Measurements from ENCODE around the gene MDFI.

- TF ChIP-seq EZH2 (IDR thresholded peaks at IDR 0.05; ENCODE audit: low read length, unreplicated experiment) (no peak), CTCF (conservative IDR thresholded peaks at IDR 0.05; ENCODE audit: low read depth, low read length) (no peak), EZH2phosphoT487 (IDR thresholded peaks at IDR 0.05; ENCODE audit: borderline replicate concordance, low read length) (no peak)
Observed at GRCh38 chr6:41678511-41679084, 40.3 kb downstream of the MDFI start.

Measured in PC-3 (cell line).